Activated CD4-positive, alpha-beta T cell treated with anti-CD3 and anti-CD28 coated beads, Interleukin-2, amount 50 U/mL, for 16 hours (primary cell): ENCODE data around the gene SH2D3C.
A peak's percentile ranks its signal among the peaks of the same experiment; 100 is the strongest.

ENCODE experiments used
- DNase-seq: peaks from one replicate; pipeline ENCODE4 v3.0.0-alpha.2; 2020

The SH2D3C gene

DNA sequence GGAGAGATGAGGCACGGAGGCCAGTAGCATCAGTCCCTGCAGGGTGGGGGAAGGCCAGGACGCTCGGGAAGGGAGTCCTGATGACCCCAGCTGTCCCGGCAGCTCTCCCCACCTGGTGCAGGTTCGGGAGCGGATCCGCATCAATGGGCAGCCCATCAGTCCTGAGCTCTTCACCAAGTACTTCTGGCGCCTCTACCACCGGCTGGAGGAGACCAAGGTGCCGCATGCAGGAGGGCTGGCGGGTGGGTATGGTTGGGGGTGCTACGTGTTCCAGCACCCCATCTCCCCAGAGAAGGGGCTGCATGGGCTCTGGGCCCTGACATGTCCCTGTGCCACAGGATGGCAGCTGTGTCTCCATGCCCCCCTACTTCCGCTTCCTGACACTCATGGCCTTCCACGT, 28.4 kb upstream of the SH2D3C start:
- no peak for DNase-seq

DNA sequence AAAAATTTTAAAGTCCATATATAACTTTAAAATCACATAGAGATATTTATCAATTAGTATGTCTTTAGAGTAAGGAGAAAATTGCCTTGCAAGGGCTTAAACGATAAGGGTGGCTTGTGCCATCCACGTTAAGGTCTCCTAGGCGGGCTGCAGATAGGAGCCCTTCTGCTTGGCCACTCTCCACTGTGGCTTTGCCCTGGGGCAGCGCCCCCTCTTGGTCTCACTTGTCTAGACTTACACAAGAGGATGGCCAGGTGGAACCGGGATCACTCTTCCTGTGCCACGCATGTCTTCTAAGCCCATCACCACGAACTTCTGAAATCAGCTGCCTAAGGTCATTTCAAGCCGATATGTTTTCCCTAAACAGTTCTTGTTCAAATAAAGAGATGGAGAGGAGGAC, 27.2 kb upstream of the SH2D3C start:
- no peak for DNase-seq

DNA sequence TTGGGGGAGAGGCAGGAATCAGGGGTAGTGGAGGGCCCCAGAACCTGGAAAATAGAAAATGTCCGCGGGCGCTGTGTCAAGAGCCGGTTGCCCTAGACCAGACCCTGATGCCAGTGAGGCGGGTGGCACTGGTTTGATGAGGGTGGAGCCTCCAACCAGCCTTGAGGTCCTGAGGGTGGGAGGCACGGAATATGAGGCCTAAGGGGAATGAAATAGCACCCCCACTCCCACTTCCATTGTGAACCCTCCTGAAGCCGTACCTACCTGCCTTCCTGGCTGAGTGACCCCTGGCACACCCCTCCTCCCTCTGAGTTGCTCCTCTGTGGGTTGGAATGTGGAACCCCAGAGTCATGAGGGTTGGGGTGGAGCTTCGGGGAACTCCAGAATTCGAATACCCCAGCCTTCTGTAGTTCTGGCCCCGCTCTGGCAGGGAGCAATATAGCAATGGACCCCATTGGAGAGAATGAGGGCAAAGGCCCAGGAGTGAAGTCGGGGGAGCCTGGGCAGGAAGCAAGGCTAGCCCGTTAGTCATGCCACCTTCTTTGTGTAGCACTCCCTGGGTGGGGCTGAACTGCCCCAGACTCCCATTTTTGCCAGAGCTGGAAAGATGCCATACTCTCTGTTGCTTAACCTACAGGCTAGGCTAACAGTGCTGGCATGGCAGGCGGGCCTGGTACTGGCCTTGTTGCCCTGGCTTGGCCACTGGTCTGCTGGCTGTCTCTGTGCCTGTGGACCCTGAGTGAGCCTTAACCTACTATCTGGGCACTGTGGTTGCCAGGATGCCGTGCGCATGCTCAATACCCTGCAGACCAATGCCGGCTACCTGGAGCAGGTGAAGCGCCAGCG, 25.3 kb upstream of the SH2D3C start:
- DNase-seq = peak; percentile 33

DNA sequence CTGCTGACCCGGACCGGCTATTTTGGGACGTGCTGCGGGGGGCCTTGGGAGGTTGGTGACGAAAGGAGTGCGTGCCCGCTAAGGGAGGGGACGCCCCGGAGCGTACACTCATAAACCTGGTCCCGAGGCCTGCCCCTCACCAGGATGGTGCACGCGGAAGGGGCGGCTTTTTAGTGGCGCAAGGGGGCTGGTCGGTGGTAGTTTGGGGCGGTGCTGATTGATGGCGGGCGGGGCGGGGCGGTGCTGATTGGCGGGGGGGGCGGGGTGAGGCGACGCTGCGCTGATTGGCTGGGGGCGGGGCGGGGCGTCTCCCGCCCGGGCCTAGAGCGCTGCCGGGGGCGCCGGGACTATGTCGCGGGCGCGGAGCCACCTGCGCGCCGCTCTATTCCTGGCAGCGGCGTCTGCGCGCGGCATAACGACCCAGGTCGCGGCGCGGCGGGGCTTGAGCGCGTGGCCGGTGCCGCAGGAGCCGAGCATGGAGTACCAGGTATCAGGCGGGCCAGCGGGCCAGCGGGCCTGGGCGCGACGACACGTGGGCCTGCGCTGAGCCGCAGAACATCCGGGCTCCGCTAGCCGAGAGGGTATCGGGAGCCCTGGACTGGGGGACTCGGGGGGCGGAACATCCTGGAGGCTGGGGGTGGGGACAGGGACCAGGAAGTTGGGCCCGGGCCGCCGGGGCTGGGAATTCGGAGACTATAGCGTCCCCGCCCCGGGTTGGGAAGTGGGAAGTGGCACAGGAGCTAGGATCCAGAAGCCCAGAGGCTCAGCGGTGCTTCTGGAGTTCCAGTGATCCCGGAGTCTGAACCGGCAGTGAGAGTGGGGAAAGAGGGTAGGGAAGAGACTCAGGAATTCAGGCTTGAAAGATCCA, 24.3 kb upstream of the SH2D3C start, which contains the start of gene FPGS:
Gene FPGS (plus strand): TSS at position 307 of the 868 bp plus-strand sequence. CDS start 43 bp downstream, at position 350.
- peak; percentile 90 for DNase-seq

DNA sequence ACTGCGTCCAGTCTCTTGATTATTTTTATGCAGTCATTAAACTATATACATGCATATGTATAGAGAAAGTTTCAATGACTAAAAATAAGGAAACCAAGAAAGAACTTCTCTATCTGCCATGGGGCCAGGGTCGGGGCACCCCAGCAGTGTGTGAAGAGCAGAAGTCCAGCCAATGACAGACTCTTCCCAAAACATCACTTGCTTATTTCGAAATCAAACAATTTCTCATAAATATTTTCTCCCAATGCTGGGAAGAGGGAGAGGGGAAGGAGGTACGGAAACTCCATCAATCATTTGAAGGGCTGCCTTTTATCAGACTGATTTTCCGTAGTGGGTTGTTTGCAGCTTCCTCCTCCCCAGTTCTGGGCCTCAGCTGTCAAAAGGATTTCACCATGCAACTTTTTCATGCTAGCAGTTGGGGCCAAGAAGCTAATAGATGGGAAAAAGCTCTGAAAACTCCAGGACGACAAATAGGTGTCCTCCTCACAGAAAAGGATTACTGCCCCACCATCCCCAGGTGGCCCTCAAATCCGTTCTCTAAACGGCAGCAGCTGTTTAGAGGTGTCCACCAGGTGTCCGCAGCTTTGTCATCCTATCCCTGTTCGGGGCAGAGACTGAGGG, 23.6 kb upstream of the SH2D3C start:
- no peak for DNase-seq

DNA sequence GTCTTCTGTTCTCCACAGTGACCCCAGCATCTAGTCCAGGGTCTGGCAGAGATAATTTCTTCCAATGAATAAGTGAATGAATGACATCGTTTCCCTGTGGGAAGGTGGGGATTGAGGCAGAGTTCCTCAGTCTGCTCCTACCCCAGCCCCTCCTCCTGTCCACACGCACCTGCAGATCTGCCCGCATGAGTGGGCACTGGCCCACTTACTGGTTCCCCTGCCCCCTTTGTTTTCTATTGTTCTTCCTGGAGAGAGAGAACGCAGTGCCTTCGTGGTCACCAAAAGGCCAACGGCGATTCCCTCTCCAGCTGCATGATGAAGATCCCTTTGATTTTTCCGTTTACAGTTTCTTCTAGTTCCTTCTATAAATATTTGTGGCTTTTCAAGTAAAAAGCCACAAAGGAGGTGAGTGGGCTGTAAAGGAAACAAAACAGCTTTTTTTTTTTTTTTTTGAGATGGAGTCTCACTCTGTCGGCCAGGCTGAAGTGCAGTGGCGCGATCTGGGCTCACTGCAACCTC, 18.4 kb upstream of the SH2D3C start:
- DNase-seq = no peak

DNA sequence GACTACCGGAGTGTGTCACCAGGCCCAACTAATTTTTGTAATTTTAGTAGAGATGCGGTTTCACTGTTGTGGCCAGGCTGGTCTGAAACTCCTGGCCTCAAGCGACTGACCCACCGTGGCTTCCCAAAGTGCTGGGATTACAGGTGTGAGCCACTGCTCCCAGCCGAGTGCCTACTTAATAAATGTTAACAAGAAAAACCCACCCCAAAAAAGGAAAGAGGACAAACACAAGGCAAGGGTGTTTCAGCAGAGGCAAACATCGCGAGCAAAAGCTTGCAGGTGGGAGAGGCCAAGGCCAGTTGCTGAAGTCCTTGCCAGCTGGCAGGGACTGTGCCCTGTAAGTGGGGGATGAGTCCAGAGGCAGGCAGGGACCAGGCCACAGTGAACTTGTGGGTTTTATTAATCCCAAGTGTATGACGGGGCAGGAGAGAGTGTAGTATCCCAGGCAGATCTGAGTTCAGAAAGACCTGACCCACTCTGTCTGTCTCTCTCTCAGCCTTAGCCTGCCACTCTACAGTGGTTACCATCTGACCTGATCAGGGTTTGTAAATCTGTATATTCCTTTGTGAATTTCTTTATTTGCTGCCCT, 17.9 kb upstream of the SH2D3C start:
- no peak for DNase-seq

GRCh38 chr9:127794001-127794791, 15.7 kb upstream of the SH2D3C start:
- no peak for DNase-seq

GRCh38 chr9:127793093-127793708, 14.7 kb upstream of the SH2D3C start:
- no peak for DNase-seq

- no peak for DNase-seq
These were observed 14.1 kb upstream of the SH2D3C start for GRCh38 chr9:127792417-127793031.

DNA sequence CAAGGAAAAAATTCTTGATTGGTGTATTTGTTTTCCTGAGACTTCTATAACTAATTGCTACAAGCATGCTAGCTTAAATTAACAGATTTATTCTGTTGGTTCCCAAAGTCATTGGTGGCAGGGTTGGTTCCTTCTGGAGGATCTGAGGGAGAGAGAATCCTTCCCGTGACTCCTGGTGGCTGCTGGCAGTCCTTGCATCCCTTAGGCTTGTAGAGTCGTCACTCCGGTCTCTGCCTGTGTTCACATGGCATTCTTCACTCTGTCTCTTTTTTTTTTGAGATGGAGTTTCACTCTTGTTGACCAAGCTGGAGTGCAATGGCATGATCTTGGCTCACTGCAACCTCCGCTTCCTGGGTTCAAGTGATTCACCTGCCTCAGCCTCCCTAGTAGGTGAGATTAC, 12.6 kb upstream of the SH2D3C start:
- no peak for DNase-seq

DNA sequence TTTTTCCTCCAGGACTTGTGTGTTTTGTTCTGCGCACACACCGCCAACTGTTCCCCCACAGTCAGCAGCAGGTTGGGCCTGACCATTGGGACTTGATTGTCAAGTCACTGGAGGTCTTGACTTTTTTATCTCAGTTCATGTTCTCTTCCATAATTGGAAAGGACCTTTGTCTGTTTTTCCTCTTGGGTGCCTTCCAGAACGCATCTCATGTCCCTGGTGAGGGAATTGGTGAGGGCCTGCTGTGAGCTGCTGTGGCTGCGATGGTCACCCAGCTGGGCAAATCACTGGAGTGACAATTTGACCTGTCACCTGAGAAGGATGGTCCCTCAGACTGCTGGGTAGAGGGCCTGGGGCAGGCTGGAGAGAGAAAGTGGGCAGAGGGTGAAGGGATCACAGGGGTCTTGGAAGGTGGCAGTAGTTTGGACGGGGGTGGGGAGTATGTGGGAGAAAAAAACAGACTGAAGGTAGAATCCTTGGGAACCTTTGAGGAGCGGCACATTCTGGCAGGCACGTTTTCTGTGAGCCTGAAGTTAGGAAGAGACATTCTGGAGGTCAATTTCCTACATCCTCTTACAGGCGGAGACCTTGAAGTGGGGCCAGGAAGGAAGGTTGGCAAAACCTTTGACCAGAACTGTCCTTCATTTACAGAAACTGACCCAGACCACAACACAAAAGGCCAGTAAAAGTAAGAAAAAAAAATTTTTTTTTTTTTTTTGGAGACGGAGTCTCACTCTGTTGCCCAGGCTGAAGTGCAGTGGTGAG, 11.8 kb upstream of the SH2D3C start:
- no peak for DNase-seq

DNA sequence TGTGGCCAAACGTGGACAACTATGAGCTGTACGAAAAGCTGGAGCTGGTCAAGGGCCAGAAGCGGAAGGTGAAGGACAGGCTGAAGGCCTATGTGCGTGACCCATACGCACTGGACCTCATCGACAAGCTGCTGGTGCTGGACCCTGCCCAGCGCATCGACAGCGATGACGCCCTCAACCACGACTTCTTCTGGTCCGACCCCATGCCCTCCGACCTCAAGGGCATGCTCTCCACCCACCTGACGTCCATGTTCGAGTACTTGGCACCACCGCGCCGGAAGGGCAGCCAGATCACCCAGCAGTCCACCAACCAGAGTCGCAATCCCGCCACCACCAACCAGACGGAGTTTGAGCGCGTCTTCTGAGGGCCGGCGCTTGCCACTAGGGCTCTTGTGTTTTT, 10.7 kb upstream of the SH2D3C start:
- DNase-seq = no peak

- DNase-seq = peak; percentile 54
These were observed 10.0 kb upstream of the SH2D3C start for GRCh38 chr9:127788337-127789011.

DNA sequence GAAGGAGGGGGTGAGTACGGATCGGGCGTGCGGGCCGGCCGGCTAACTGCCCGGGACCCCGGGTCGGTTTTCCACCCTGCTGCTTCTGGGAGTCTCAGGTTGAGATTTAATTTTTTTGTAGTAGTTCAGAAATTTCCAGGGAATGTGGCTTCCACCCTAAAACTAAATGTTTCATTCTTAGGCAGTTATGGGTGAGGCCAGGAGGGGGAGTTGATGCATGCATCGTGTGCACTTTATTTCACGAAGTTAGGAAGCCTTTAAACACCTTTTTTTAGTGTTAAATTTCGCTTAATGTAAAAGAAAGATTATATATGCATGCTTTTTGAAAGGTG, 8.3 kb upstream of the SH2D3C start:
- DNase-seq = no peak

DNA sequence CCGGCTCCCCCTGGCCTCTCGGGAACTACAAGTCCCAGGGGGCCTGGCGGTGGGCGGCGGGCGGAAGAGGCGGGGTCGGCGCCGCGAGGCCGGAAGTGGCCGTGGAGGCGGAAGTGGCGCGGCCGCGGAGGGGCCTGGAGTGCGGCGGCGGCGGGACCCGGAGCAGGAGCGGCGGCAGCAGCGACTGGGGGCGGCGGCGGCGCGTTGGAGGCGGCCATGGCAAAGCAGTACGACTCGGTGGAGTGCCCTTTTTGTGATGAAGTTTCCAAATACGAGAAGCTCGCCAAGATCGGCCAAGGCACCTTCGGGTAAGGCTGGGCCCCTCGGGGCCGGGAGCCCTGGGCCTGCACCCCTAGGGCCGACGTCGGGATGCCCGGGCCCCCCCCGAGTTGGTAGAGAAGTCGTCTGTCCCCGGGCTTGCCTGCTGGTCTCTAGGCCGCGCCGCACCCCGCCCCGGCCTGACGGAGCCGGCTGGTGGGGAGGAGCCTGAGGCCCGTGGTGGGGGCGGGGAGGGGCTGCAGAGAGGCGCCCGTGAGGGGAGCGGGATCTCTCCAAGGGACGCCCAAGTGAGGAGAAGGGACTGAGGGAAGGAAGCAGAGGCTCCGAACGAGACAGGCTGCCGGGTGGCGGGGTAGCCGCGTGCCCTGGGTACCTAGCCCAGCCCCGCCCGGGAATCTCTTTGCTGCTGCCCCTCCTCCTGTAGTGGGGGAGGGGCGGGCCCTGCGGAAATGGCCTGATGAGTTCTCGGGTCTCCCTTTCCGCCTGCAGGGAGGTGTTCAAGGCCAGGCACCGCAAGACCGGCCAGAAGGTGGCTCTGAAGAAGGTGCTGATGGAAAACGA, 7.7 kb upstream of the SH2D3C start, which contains the start of gene CDK9:
Gene CDK9 (plus strand): TSS at position 102 of the 840 bp plus-strand sequence. CDS start 115 bp downstream, at position 217.
- peak; percentile 94 for DNase-seq

- peak; percentile 89 for DNase-seq
These were observed 6.8 kb upstream of the SH2D3C start for GRCh38 chr9:127785023-127785932.
